Measurements from ENCODE around the gene ODF2L.

The ODF2L gene

GRCh38 chr1:86435327-86435726 lies 39.2 kb upstream of the ODF2L start:
- no peaks in the 10 kb centered on the region for H3K27me3 ChIP-seq
- no peak overlapping the region for H3K4me3 ChIP-seq
- intact Hi-C loops (cut with DNase I; ENCODE audit: low total_unique reads): no loop called here
- H3K9me3 ChIP-seq: no peaks in the 10 kb centered on the region
- no peak for DNase-seq
- TF ChIP-seq CTCF (IDR thresholded peaks at IDR 0.05): no peak
- H3K27ac ChIP-seq: no peak overlapping the region
- no peaks in the 10 kb centered on the region for H3K36me3 ChIP-seq
- peaks cover 0 to 2% (median 0%) of the 10 kb centered on the region in 4 donors for H3K4me1 ChIP-seq

- Histone ChIP-seq H3K36me3 (no peaks in the 10 kb centered on the region), H3K9me3 (no peaks in the 10 kb centered on the region), H3K4me3 (no peak overlapping the region), H3K27ac (no peak overlapping the region), H3K27me3 (no peaks in the 10 kb centered on the region), H3K4me1 (peaks cover 0 to 12% (median 2%) of the 10 kb centered on the region in 4 donors)
- DNase-seq: no peak
- no peak for TF ChIP-seq CTCF (IDR thresholded peaks at IDR 0.05)
- intact Hi-C loops (cut with DNase I; ENCODE audit: low total_unique reads): no loop called here
Measured at GRCh38 chr1:86434059-86434458, 37.9 kb upstream of the ODF2L start.

- no peak for TF ChIP-seq CTCF (IDR thresholded peaks at IDR 0.05)
- H3K27ac ChIP-seq: peak overlapping the region; percentile 47 to 56
- intact Hi-C loops (cut with DNase I; ENCODE audit: low total_unique reads): no loop called here
- no peak for DNase-seq
- H3K36me3 ChIP-seq: no peaks in the 10 kb centered on the region
- H3K9me3 ChIP-seq: no peaks in the 10 kb centered on the region
- peaks cover 0 to 13% (median 2%) of the 10 kb centered on the region in 4 donors for H3K4me1 ChIP-seq
- H3K27me3 ChIP-seq: no peaks in the 10 kb centered on the region
- no peak overlapping the region for H3K4me3 ChIP-seq
Measured at GRCh38 chr1:86430376-86430775, 34.3 kb upstream of the ODF2L start.

GRCh38 chr1:86429835-86430234 lies 33.7 kb upstream of the ODF2L start:
- H3K4me3 ChIP-seq: no peak overlapping the region
- peak; percentile 77 to 79 for DNase-seq
- H3K27me3 ChIP-seq: no peaks in the 10 kb centered on the region
- H3K36me3 ChIP-seq: no peaks in the 10 kb centered on the region
- TF ChIP-seq CTCF (IDR thresholded peaks at IDR 0.05): no peak
- peaks cover 0 to 13% (median 2%) of the 10 kb centered on the region in 4 donors for H3K4me1 ChIP-seq
- intact Hi-C loops (cut with DNase I; ENCODE audit: low total_unique reads): no loop called here
- H3K9me3 ChIP-seq: no peaks in the 10 kb centered on the region
- H3K27ac ChIP-seq: peak overlapping the region; percentile 47 to 56

- Histone ChIP-seq H3K9me3 (no peaks in the 10 kb centered on the region), H3K36me3 (no peaks in the 10 kb centered on the region), H3K4me3 (no peak overlapping the region), H3K27me3 (no peaks in the 10 kb centered on the region), H3K27ac (peak overlapping the region in 1 of 2 donors; percentile 47), H3K4me1 (peaks cover 0 to 13% (median 2%) of the 10 kb centered on the region in 4 donors)
- DNase-seq: no peak
- intact Hi-C loops (cut with DNase I; ENCODE audit: low total_unique reads): no loop called here
- TF ChIP-seq CTCF (IDR thresholded peaks at IDR 0.05): no peak
Measured at GRCh38 chr1:86429122-86429725, 33.1 kb upstream of the ODF2L start.

GRCh38 chr1:86423873-86424272 lies 27.8 kb upstream of the ODF2L start, which contains the start of gene CLCA2:
Gene CLCA2, plus strand, starts transcription at chr1:86424171. Its CDS starts 77 bp downstream, at chr1:86424248.
- Histone ChIP-seq H3K9me3 (no peaks in the 10 kb centered on the region), H3K36me3 (no peaks in the 10 kb centered on the region), H3K27ac (no peak within 1 kb of the TSS), H3K4me1 (peaks cover 0 to 8% (median 0%) of the 10 kb centered on the region in 4 donors), H3K4me3 (no peak within 1 kb of the TSS), H3K27me3 (no peaks in the 10 kb centered on the region)
- no peak for DNase-seq
- intact Hi-C loops (cut with DNase I; ENCODE audit: low total_unique reads): no loop called here
- no peak for TF ChIP-seq CTCF (IDR thresholded peaks at IDR 0.05)
